Upper lobe of left lung (tissue), 4 donors: ENCODE measurements around the gene SHROOM4.

ENCODE experiments used
- CTCF ChIP-seq, 6 experiments: fragments of 450-650 bp in 4 of 6; fragments of 200-600 bp in 2 of 6; sonication (generic) in 2 of 6; IDR thresholded peaks; one replicate each; pipeline ENCODE4 v1.5.1; 2016 to 2019; ENCODE audit warnings: antibody characterized with exemption in 6 of 6
- EP300 ChIP-seq, 4 donors: sonication (generic); formaldehyde crosslinking; IDR thresholded peaks; one replicate each; pipeline ENCODE4 v1.5.1; 2017; ENCODE audit warnings: antibody characterized with exemption in 4 of 4, control low read depth in 2 of 4
- POLR2A ChIP-seq, 4 donors: fragments of 450-650 bp; IDR thresholded peaks; one replicate each; pipeline ENCODE4 v1.5.1; 2016 to 2017; ENCODE audit warnings: antibody characterized with exemption in 4 of 4, mild to moderate bottlenecking in 2 of 4

GRCh38 chrX:50711907-50712306 is 102.1 kb downstream of the SHROOM4 start:
- TF ChIP-seq CTCF (IDR thresholded peaks at IDR 0.05) (no peak), POLR2A (IDR thresholded peaks at IDR 0.05) (no peak), EP300 (IDR thresholded peaks at IDR 0.05) (no peak)
